ENCODE measurements around the gene DLL3. TPM values are rescaled to one million over a fixed set of nuclear protein-coding genes. Genes with fewer than 3 reads are reported as not detected.

DLL3 gene
- total RNA-seq, 1 donor from 2014 or later, result not detected

GRCh38 chr19:39492225-39492624 is 6.5 kb upstream of the DLL3 start:
- no peak for TF ChIP-seq CTCF (IDR thresholded peaks at IDR 0.05)
- H3K4me3 ChIP-seq, result no peak overlapping the region
- no peak overlapping the region for H3K27ac ChIP-seq
- no peak for ATAC-seq
- peaks cover 38% of the 10 kb centered on the region for H3K36me3 ChIP-seq
- H3K27me3 ChIP-seq, result peaks cover 12% of the 10 kb centered on the region
- no peaks in the 10 kb centered on the region for H3K4me1 ChIP-seq
- no peak for DNase-seq
- intact Hi-C loops (cut with DNase I), result no loop called here
- no peaks in the 10 kb centered on the region for H3K9me3 ChIP-seq

GRCh38 chr19:39492788-39493187 is 6.0 kb upstream of the DLL3 start:
- Histone ChIP-seq H3K27me3 (peaks cover 18% of the 10 kb centered on the region), H3K27ac (no peak overlapping the region), H3K4me3 (no peak overlapping the region), H3K9me3 (no peaks in the 10 kb centered on the region), H3K4me1 (peaks cover 3% of the 10 kb centered on the region), H3K36me3 (peaks cover 33% of the 10 kb centered on the region)
- ATAC-seq, result no peak
- DNase-seq, result no peak
- TF ChIP-seq CTCF (IDR thresholded peaks at IDR 0.05), result no peak
- intact Hi-C loops (cut with DNase I), result no loop called here

GRCh38 chr19:39494661-39495060 is 4.1 kb upstream of the DLL3 start:
- DNase-seq, result no peak
- Histone ChIP-seq H3K4me1 (peaks cover 16% of the 10 kb centered on the region), H3K27me3 (peaks cover 35% of the 10 kb centered on the region), H3K9me3 (no peaks in the 10 kb centered on the region), H3K36me3 (peaks cover 14% of the 10 kb centered on the region), H3K27ac (no peak overlapping the region), H3K4me3 (no peak overlapping the region)
- intact Hi-C loops (cut with DNase I), result no loop called here
- ATAC-seq, result no peak
- no peak for TF ChIP-seq CTCF (IDR thresholded peaks at IDR 0.05)

GRCh38 chr19:39496063-39496462 is 2.7 kb upstream of the DLL3 start:
- peaks cover under 1% of the 10 kb centered on the region for H3K36me3 ChIP-seq
- no peak overlapping the region for H3K27ac ChIP-seq
- no peaks in the 10 kb centered on the region for H3K9me3 ChIP-seq
- TF ChIP-seq CTCF (IDR thresholded peaks at IDR 0.05), result no peak
- H3K27me3 ChIP-seq, result peaks cover 48% of the 10 kb centered on the region
- DNase-seq, result no peak
- H3K4me3 ChIP-seq, result no peak overlapping the region
- peaks cover 16% of the 10 kb centered on the region for H3K4me1 ChIP-seq
- ATAC-seq, result no peak
- intact Hi-C loops (cut with DNase I), result no loop called here

- Histone ChIP-seq H3K36me3 (no peaks in the 10 kb centered on the region), H3K27me3 (peaks cover 56% of the 10 kb centered on the region), H3K4me3 (no peak overlapping the region), H3K27ac (no peak overlapping the region), H3K9me3 (no peaks in the 10 kb centered on the region), H3K4me1 (peaks cover 16% of the 10 kb centered on the region)
- ATAC-seq (no peak), DNase-seq (no peak)
- intact Hi-C loops (cut with DNase I), result no loop called here
- TF ChIP-seq CTCF (IDR thresholded peaks at IDR 0.05), result no peak
These were observed 1.1 kb upstream of the DLL3 start for GRCh38 chr19:39497701-39497995.

- Histone ChIP-seq H3K4me3 (no peak overlapping the region), H3K27me3 (peaks cover 57% of the 10 kb centered on the region), H3K36me3 (no peaks in the 10 kb centered on the region), H3K4me1 (peaks cover 16% of the 10 kb centered on the region), H3K9me3 (no peaks in the 10 kb centered on the region), H3K27ac (no peak overlapping the region)
- ATAC-seq, result no peak
- no peak for TF ChIP-seq CTCF (IDR thresholded peaks at IDR 0.05)
- intact Hi-C loops (cut with DNase I), result no loop called here
- no peak for DNase-seq
These were observed 550 bp upstream of the DLL3 start for GRCh38 chr19:39497996-39498797.

All from upper lobe of right lung (tissue), 1 donor.